K562 (cell line): ENCODE results near the gene PRMT5. TPM values are rescaled to one million over a fixed set of nuclear protein-coding genes. Genes with fewer than 3 reads are reported as not detected.

Experiments used
- ATAC-seq: fragments of 200-7000 bp; cut with Tn5 transposase; 3 replicates; pipeline ENCODE4 v1.9.1; 2020; ENCODE audit warnings: moderate library complexity
- BruUV-seq: library from RNA; stranded (reverse); fragments of 400-500 nt; replicated peaks from 2 replicates; lab custom pipeline; 2021; lab: Mats Ljungman, UMichigan
- CTCF ChIA-PET: fragments of 300-600 bp; formaldehyde crosslinking; extraction: SDS; loops from one replicate; lab custom pipeline; 2021; ENCODE audit warnings: low intra/inter-chr PET ratio; lab: Yijun Ruan, JAX
- POLR2A ChIA-PET: fragments of 300-600, 350-650 bp; sonication (Branson Sonifier 250); formaldehyde crosslinking; extraction: SDS; loops from one replicate; lab custom pipeline; 2021; ENCODE audit warnings: antibody characterized with exemption, inconsistent platforms; lab: Yijun Ruan, JAX
- DNase-seq, 4 experiments: peaks; one replicate each; pipeline versions ENCODE4 v3.0.0 to v3.0.0-alpha.2; 2011 to 2018; ENCODE audit warnings: low spot score in 3 of 4, mixed read lengths in 3 of 4; ENCODE audit errors: extremely low read depth in 1 of 4
- FAIRE-seq: peaks from 2 replicates; lab custom pipeline; 2011; peaks lifted over from hg19 to GRCh38; lab: Jason Lieb, UNC
- H2AFZ ChIP-seq: 2 replicates; pipeline ENCODE4 v1.6.0; 2011; ENCODE audit warnings: low read depth, low read length, control low read depth, inconsistent platforms
- H3K27ac ChIP-seq: fragments of 200-600 bp; 3 replicates; pipeline ENCODE4 v1.8.0; 2011; ENCODE audit warnings: low read depth, mild to moderate bottlenecking, control low read depth, inconsistent platforms, low read length, moderate library complexity, mixed read lengths; ENCODE audit errors: extremely low read depth
- H3K27me3 ChIP-seq, 2 experiments: fragments of 300-600 bp in 1 of 2; 2 replicates in 1 of 2; 3 replicates in 1 of 2; pipeline versions ENCODE4 v1.6.0 to v1.8.0; 2011; ENCODE audit warnings: inconsistent platforms in 2 of 2, low read length in 2 of 2, mild to moderate bottlenecking in 1 of 2, mixed read lengths in 1 of 2, moderate library complexity in 1 of 2; ENCODE audit not compliant: control insufficient read depth in 2 of 2, insufficient read depth in 2 of 2
- H3K36me3 ChIP-seq: fragments of 300-600 bp; 3 replicates; pipeline ENCODE4 v1.8.0; 2011; ENCODE audit warnings: mild to moderate bottlenecking, low read length, inconsistent platforms; ENCODE audit not compliant: control insufficient read depth, insufficient read depth
- H3K4me1 ChIP-seq, 2 experiments: fragments of 200-600 bp in 1 of 2; replicated peaks in 1 of 2; 2 replicates in 1 of 2; 3 replicates in 1 of 2; pipeline versions ENCODE4 v1.5.1 to v1.8.0; 2011; ENCODE audit warnings: inconsistent platforms in 2 of 2, low read length in 2 of 2, mild to moderate bottlenecking in 1 of 2, mixed read lengths in 1 of 2, moderate library complexity in 1 of 2; ENCODE audit not compliant: control insufficient read depth in 2 of 2, insufficient read depth in 2 of 2
- H3K4me2 ChIP-seq: 2 replicates; pipeline ENCODE4 v1.6.1; 2011; ENCODE audit warnings: low read length, control low read depth, inconsistent platforms, mixed read lengths; ENCODE audit not compliant: insufficient read depth
- H3K4me3 ChIP-seq: fragments of 200-600 bp; sonication (generic), shearing (Covaris generic); 2 replicates; pipeline ENCODE4 v1.5.1; 2016; ENCODE audit warnings: control low read depth, inconsistent platforms
- H3K79me2 ChIP-seq: fragments of 200-600 bp; 3 replicates; pipeline ENCODE4 v1.8.0; 2011; ENCODE audit warnings: low read length, inconsistent platforms; ENCODE audit not compliant: control insufficient read depth, insufficient read depth
- H3K9ac ChIP-seq, 2 experiments: 2 replicates each; pipeline versions ENCODE4 v1.6.0 to v1.6.1; 2011; ENCODE audit warnings: low read depth in 2 of 2, low read length in 2 of 2, control low read depth in 1 of 2, inconsistent platforms in 1 of 2, mild to moderate bottlenecking in 1 of 2, mixed read lengths in 1 of 2; ENCODE audit not compliant: insufficient read depth in 1 of 2
- H3K9me1 ChIP-seq: one replicate; pipeline ENCODE4 v1.6.0; 2011; ENCODE audit warnings: inconsistent platforms, mild to moderate bottlenecking, low read length, moderate library complexity; ENCODE audit not compliant: control insufficient read depth, insufficient read depth
- H3K9me3 ChIP-seq: replicated peaks from 2 replicates; pipeline ENCODE4 v1.5.1; 2011; ENCODE audit warnings: low read depth, low read length, inconsistent platforms; ENCODE audit not compliant: control insufficient read depth, insufficient read depth
- H4K20me1 ChIP-seq: replicated peaks from 2 replicates; pipeline ENCODE4 v1.6.1; 2011; ENCODE audit warnings: low read length, inconsistent platforms, mixed read lengths; ENCODE audit not compliant: control insufficient read depth, insufficient read depth
- FOXJ2 ChIP-seq: fragments of 200-800 bp; sonication (Bioruptor generic); IDR thresholded peaks from 2 replicates; pipeline ENCODE4 v1.6.1; 2016; ENCODE audit warnings: missing genetic modification characterization, missing compliant biosample characterization
- MCM5 ChIP-seq: fragments of 450-650 bp; IDR thresholded peaks from 2 replicates; pipeline ENCODE4 v1.6.1; 2016; ENCODE audit warnings: low read depth
- NR2C2 ChIP-seq, 2 experiments: fragments of 200-800 bp in 1 of 2; sonication (Bioruptor generic) in 1 of 2; sonication (generic) in 1 of 2; formaldehyde crosslinking in 1 of 2; IDR thresholded peaks; 2 replicates each; pipeline versions ENCODE4 v1.6.1 to v1.8.0; 2016 to 2022; ENCODE audit warnings: mild to moderate bottlenecking in 1 of 2, missing compliant biosample characterization in 1 of 2, missing genetic modification characterization in 1 of 2, missing genetic modification reagents in 1 of 2
- RFX1 ChIP-seq: fragments of 450-650 bp; IDR thresholded peaks from 2 replicates; pipeline ENCODE4 v1.6.1; 2016; ENCODE audit warnings: mild to moderate bottlenecking, moderate library complexity
- RNF2 ChIP-seq: sonication (generic); IDR thresholded peaks from 2 replicates; pipeline ENCODE4 v1.6.1; 2016
- SP1 ChIP-seq: sonication (generic); formaldehyde crosslinking; IDR thresholded peaks from 2 replicates; pipeline ENCODE4 v1.8.1; 2022; ENCODE audit warnings: mild to moderate bottlenecking, missing genetic modification reagents
- TAF1 ChIP-seq: IDR thresholded peaks from 2 replicates; pipeline ENCODE4 v1.6.1; 2011; ENCODE audit warnings: mild to moderate bottlenecking, low read length, moderate library complexity; ENCODE audit not compliant: insufficient read depth, control insufficient read depth, severe bottlenecking; ENCODE audit errors: extremely low read depth
- WGBS: fragments of 100-300 bp; shearing (Covaris generic); methylation state at CpG from one replicate; pipeline ENCODE4 v1.1.6; 2016; ENCODE audit warnings: low coverage, mixed read lengths; ENCODE audit not compliant: insufficient coverage; ENCODE audit errors: missing lambda C conversion rate; 5-methylcytosine and 5-hydroxymethylcytosine counted together
- in situ Hi-C: fragments of 300-500 bp; cut with MboI; formaldehyde crosslinking; loops from 4 replicates; pipeline ENCODE4 v1.15.0; 2018; ENCODE audit warnings: inconsistent platforms, mixed read lengths
- intact Hi-C: fragments of 100-400 bp; cut with micrococcal nuclease; formaldehyde crosslinking; loops from 2 replicates; pipeline ENCODE4 v1.14.2; 2022
- polyA plus RNA-seq, 8 experiments: library from polyadenylated mRNA; depleted of rRNA in 4 of 8; stranded (reverse) in 5 of 8; unstranded in 3 of 8; fragments of >200 nt; fragmentation: Nextera tagmentation in 2 of 8; fragmentation: Illumina TruSeq in 1 of 8; extraction: Ambion mirVana in 2 of 8; extraction: Trizol in 1 of 8; gene quantifications; 2 replicates each; pipeline versions ENCODE4 v1.2.1 to v1.2.3, GENCODE V29; 2011 to 2014; ENCODE audit warnings: inconsistent platforms in 1 of 8, missing spikeins in 1 of 8
- total RNA-seq, 7 experiments: library from RNA; depleted of rRNA in 6 of 7; stranded (reverse); fragments of >200 nt in 6 of 7; fragmentation: Illumina TruSeq in 2 of 7; extraction: Trizol in 2 of 7; gene quantifications; 2 replicates each; pipeline versions ENCODE4 v1.2.1 to v1.2.3, GENCODE V29; 2011 to 2021; ENCODE audit warnings: low replicate concordance in 1 of 7
- TF ChIP-seq, protein P1 (sequence below): fragments of 450-650 bp; formaldehyde crosslinking; IDR thresholded peaks from 2 replicates; pipeline ENCODE4 v1.4.0; 2020; ENCODE audit warnings: mild to moderate bottlenecking, moderate library complexity
- TF ChIP-seq, protein P2 (sequence below): IDR thresholded peaks from 2 replicates; pipeline ENCODE4 v1.6.1; 2014; ENCODE audit warnings: antibody characterized with exemption
- TF ChIP-seq, protein P3 (sequence below): fragments of 450-650 bp; IDR thresholded peaks from 2 replicates; pipeline ENCODE4 v1.6.1; 2016; ENCODE audit warnings: missing biosample characterization, missing genetic modification characterization
- TF ChIP-seq, protein P4 (sequence below): fragments of 450-650 bp; IDR thresholded peaks from 2 replicates; pipeline ENCODE4 v1.6.1; 2018; ENCODE audit not compliant: partially characterized antibody

Gene PRMT5
- total and polyA plus RNA-seq, 9 of the 15 experiments (the other 6 are each of a cell fraction or from before 2014, with no cell fraction given) = 114 to 552 (median 222) TPM

DNA sequence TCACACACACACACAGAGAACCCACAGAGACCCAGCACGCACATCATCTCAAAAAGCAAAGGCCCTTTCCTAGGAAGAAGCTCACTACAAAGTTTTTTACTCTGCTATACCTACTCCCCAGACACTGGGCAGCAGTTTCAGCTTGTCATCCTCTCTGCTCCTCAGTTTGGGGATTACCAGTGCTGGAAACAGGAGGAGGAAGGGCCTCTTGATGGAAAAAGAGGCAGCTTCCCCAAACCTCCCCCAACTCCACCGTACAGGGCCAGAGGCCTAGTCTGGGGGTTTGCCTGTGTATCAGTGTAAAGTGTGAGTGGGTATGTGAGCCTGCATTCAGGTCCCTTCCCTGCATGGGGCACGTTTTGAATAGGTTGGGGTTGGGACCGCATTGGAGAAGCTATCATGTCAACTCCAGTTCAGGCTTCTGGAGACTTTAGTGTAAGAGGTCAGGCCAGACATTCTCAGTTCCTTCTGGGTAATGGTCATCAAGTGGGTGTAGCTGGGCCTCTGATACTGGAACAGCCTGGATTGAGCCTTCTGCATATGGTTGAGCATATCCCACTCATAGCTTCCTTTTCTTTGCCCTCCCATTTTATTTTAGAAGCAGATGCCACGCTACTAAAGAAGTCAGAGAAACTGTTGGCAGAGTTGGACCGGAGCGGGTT lies 45.0 kb downstream of the PRMT5 start:
- ATAC-seq (no peak), FAIRE-seq (peak; percentile 15)
- no peak overlapping the region; the same call in 2 of the 3 replicates for H3K27ac ChIP-seq
- no TSS peak for BruUV-seq
- peak overlapping the region; percentile 11; the same call in 1 of the 2 replicates for H2AFZ ChIP-seq
- in situ Hi-C loops = no loop called here
- H3K36me3 ChIP-seq = no peaks in the 10 kb centered on the region
- H3K4me3 ChIP-seq = no peak overlapping the region
- 68% methylated on average over 7 of the region's 7 CpGs for WGBS
- H3K9ac ChIP-seq = peak overlapping the region in 1 of 2 experiments; percentile 4; a peak in 1 of 4 replicates
- CTCF ChIA-PET = no interaction called here
- H4K20me1 ChIP-seq = no peaks in the 10 kb centered on the region
- no peaks in the 10 kb centered on the region for H3K27me3 ChIP-seq
- POLR2A ChIA-PET = interaction anchor here (0.5 to 3.8 kb wide), 7 partner anchors 9 to 329 kb away, joined by 3 to 60 read pairs (median 4); partner anchors contain the start of genes LRP10, PRMT5 and RBM23
- peaks cover 26 to 40% of the 10 kb centered on the region in 2 experiments for H3K4me1 ChIP-seq
- H3K79me2 ChIP-seq = peaks cover 14% of the 10 kb centered on the region
- TF ChIP-seq, protein P1, sequence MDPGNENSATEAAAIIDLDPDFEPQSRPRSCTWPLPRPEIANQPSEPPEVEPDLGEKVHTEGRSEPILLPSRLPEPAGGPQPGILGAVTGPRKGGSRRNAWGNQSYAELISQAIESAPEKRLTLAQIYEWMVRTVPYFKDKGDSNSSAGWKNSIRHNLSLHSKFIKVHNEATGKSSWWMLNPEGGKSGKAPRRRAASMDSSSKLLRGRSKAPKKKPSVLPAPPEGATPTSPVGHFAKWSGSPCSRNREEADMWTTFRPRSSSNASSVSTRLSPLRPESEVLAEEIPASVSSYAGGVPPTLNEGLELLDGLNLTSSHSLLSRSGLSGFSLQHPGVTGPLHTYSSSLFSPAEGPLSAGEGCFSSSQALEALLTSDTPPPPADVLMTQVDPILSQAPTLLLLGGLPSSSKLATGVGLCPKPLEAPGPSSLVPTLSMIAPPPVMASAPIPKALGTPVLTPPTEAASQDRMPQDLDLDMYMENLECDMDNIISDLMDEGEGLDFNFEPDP (CRISPR knock-in tag) = no peak
- no peak for TF ChIP-seq FOXJ2
- TF ChIP-seq NR2C2 (CRISPR knock-in tag; IDR thresholded peaks at IDR 0.05) = no peak
- TF ChIP-seq NR2C2 (tag; IDR thresholded peaks at IDR 0.05) = no peak
- TF ChIP-seq, protein P2, sequence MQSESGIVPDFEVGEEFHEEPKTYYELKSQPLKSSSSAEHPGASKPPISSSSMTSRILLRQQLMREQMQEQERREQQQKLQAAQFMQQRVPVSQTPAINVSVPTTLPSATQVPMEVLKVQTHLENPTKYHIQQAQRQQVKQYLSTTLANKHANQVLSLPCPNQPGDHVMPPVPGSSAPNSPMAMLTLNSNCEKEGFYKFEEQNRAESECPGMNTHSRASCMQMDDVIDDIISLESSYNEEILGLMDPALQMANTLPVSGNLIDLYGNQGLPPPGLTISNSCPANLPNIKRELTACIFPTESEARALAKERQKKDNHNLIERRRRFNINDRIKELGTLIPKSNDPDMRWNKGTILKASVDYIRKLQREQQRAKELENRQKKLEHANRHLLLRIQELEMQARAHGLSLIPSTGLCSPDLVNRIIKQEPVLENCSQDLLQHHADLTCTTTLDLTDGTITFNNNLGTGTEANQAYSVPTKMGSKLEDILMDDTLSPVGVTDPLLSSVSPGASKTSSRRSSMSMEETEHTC = no peak
- no peak for TF ChIP-seq RNF2
- TF ChIP-seq, protein P3, sequence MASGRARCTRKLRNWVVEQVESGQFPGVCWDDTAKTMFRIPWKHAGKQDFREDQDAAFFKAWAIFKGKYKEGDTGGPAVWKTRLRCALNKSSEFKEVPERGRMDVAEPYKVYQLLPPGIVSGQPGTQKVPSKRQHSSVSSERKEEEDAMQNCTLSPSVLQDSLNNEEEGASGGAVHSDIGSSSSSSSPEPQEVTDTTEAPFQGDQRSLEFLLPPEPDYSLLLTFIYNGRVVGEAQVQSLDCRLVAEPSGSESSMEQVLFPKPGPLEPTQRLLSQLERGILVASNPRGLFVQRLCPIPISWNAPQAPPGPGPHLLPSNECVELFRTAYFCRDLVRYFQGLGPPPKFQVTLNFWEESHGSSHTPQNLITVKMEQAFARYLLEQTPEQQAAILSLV = no peak
- TF ChIP-seq, protein P4, sequence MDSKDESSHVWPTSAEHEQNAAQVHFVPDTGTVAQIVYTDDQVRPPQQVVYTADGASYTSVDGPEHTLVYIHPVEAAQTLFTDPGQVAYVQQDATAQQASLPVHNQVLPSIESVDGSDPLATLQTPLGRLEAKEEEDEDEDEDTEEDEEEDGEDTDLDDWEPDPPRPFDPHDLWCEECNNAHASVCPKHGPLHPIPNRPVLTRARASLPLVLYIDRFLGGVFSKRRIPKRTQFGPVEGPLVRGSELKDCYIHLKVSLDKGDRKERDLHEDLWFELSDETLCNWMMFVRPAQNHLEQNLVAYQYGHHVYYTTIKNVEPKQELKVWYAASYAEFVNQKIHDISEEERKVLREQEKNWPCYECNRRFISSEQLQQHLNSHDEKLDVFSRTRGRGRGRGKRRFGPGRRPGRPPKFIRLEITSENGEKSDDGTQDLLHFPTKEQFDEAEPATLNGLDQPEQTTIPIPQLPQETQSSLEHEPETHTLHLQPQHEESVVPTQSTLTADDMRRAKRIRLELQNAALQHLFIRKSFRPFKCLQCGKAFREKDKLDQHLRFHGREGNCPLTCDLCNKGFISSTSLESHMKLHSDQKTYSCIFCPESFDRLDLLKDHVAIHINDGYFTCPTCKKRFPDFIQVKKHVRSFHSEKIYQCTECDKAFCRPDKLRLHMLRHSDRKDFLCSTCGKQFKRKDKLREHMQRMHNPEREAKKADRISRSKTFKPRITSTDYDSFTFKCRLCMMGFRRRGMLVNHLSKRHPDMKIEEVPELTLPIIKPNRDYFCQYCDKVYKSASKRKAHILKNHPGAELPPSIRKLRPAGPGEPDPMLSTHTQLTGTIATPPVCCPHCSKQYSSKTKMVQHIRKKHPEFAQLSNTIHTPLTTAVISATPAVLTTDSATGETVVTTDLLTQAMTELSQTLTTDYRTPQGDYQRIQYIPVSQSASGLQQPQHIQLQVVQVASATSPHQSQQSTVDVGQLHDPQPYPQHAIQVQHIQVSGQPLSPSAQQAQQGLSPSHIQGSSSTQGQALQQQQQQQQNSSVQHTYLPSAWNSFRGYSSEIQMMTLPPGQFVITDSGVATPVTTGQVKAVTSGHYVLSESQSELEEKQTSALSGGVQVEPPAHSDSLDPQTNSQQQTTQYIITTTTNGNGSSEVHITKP = no peak
- TF ChIP-seq RFX1 = no peak
- no peak for TF ChIP-seq SP1 (CRISPR knock-in tag)
- no peak for TF ChIP-seq TAF1
- no peak for TF ChIP-seq MCM5
- TF ChIP-seq, all 486 proteins: peak for 0
- DNase-seq = no peak
- Histone ChIP-seq H3K9me1 (no peaks in the 10 kb centered on the region), H3K4me2 (no peak overlapping the region), H3K9me3 (no peaks in the 10 kb centered on the region)
- intact Hi-C loops = no loop called here
